SU-DHL-6 (cell line): ENCODE results near the gene COL4A1.

Experiments used
- EZH2phosphoT487 ChIP-seq: fragments of 200-600 bp; sonication (generic), shearing (Covaris generic); conservative IDR thresholded peaks from 2 replicates; pipeline ENCODE4 v1.6.1; 2018; ENCODE audit warnings: mild to moderate bottlenecking, antibody characterized with exemption, low read length, moderate library complexity, mixed read lengths
- TF ChIP-seq, protein P1 (sequence below): fragments of 200-600 bp; sonication (generic); IDR thresholded peaks from one replicate; pipeline ENCODE4 v1.5.1; 2017; ENCODE audit warnings: antibody characterized with exemption, mild to moderate bottlenecking, low read length, moderate library complexity; ENCODE audit not compliant: insufficient read depth, poor library complexity, severe bottlenecking

DNA sequence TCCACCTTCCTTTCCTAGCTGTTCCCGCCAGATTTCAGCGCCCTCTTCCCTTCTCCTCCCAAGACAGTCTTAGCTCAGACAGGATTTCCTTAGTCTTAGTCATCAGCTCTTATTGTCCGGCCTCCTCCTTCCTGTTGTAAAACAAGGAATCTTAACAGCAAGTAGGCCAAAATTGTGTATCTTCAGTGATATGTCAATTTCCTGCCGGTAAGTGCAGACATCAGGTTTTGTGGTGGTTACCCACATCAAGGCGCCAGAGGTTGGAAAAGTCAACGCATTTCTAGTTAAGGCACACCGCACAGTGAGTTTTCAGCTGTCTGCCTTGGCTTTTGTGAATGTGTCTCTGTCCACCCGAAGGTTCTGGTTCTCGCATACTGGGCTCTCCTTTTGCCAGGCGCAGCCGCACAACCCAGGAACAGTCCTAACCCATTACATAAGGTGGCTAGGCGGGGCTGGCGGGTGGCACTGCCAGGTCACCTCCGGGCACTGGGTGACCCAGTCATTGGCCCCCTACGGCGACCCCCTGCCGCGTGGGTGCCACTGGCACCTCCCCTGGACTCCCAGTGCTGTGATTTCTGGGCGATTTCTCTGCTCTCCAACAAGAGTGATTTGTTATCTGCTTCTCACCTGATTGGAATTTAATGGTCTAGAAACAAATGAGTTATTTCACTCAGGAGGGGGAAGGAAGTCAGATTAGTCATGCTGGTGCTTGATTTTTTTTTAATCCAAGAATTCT is 13.0 kb upstream of the COL4A1 start:
- no peak for TF ChIP-seq EZH2phosphoT487
- TF ChIP-seq, protein P1, sequence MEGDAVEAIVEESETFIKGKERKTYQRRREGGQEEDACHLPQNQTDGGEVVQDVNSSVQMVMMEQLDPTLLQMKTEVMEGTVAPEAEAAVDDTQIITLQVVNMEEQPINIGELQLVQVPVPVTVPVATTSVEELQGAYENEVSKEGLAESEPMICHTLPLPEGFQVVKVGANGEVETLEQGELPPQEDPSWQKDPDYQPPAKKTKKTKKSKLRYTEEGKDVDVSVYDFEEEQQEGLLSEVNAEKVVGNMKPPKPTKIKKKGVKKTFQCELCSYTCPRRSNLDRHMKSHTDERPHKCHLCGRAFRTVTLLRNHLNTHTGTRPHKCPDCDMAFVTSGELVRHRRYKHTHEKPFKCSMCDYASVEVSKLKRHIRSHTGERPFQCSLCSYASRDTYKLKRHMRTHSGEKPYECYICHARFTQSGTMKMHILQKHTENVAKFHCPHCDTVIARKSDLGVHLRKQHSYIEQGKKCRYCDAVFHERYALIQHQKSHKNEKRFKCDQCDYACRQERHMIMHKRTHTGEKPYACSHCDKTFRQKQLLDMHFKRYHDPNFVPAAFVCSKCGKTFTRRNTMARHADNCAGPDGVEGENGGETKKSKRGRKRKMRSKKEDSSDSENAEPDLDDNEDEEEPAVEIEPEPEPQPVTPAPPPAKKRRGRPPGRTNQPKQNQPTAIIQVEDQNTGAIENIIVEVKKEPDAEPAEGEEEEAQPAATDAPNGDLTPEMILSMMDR: no peak
